HG03280 (cell line): ENCODE measurements around the gene GCC2.
A peak's percentile ranks its signal among the peaks of the same experiment; 100 is the strongest.
"Not testable (repeated sequence)": the region's sequence is repeated elsewhere in the genome, so short reads cannot be mapped to it uniquely, and the experiment has no call there.

Source experiments
- ATAC-seq: cut with Tn5 transposase; IDR thresholded peaks from one replicate; pipeline ENCODE4 v1.9.1; 2021; ENCODE audit warnings: mild to moderate bottlenecking, moderate library complexity; ENCODE audit not compliant: unreplicated experiment

The GCC2 gene

GRCh38 chr2:108448678-108449409 is at the start of gene GCC2:
Gene GCC2, plus strand, starts transcription at chr2:108449206. Its CDS starts 69 bp downstream, at chr2:108449275.
- peak; percentile 99 for ATAC-seq

- no peak for ATAC-seq
These were observed 49.5 kb upstream of the GCC2 start for GRCh38 chr2:108399479-108399878.

GRCh38 chr2:108401800-108402199 is 47.2 kb upstream of the GCC2 start:
- ATAC-seq: no peak

- no peak for ATAC-seq
These were observed 45.5 kb upstream of the GCC2 start for GRCh38 chr2:108403494-108403893.

GRCh38 chr2:108404784-108405397 is 44.1 kb upstream of the GCC2 start:
- no peak for ATAC-seq

- no peak for ATAC-seq
These were observed 40.9 kb upstream of the GCC2 start for GRCh38 chr2:108407864-108408729.

GRCh38 chr2:108409768-108410167 is 39.2 kb upstream of the GCC2 start:
- no peak for ATAC-seq

GRCh38 chr2:108412995-108413710 is 35.9 kb upstream of the GCC2 start:
- no peak for ATAC-seq

- ATAC-seq: no peak
These were observed 35.3 kb upstream of the GCC2 start for GRCh38 chr2:108413711-108414095.

GRCh38 chr2:108414256-108414876 is 34.6 kb upstream of the GCC2 start:
- no peak for ATAC-seq

GRCh38 chr2:108414945-108415344 is 34.1 kb upstream of the GCC2 start:
- no peak for ATAC-seq

- ATAC-seq: no peak
These were observed 31.8 kb upstream of the GCC2 start for GRCh38 chr2:108417254-108417653.

- no peak for ATAC-seq
These were observed 30.6 kb upstream of the GCC2 start for GRCh38 chr2:108418416-108418815.

- no peak for ATAC-seq
These were observed 25.9 kb upstream of the GCC2 start for GRCh38 chr2:108423067-108423466.

GRCh38 chr2:108423502-108424251 is 25.3 kb upstream of the GCC2 start:
- ATAC-seq: no peak

GRCh38 chr2:108428286-108429009 is 20.6 kb upstream of the GCC2 start:
- no peak for ATAC-seq

- ATAC-seq: not testable (repeated sequence)
These were observed 13.4 kb upstream of the GCC2 start for GRCh38 chr2:108435578-108435977.

- no peak for ATAC-seq
These were observed 12.0 kb upstream of the GCC2 start for GRCh38 chr2:108436976-108437375.

GRCh38 chr2:108441712-108442111 is 7.3 kb upstream of the GCC2 start:
- ATAC-seq: no peak
